ENCODE results near the gene PLAC9.

PLAC9 gene

GRCh38 chr10:80186364-80187012, 54.0 kb downstream of the PLAC9 start:
- no peak for DNase-seq

GRCh38 chr10:80187060-80187459, 54.5 kb downstream of the PLAC9 start:
- no peak for DNase-seq

- no peak for DNase-seq
Measured at GRCh38 chr10:80187465-80188409, 55.2 kb downstream of the PLAC9 start.

- no peak for DNase-seq
Measured at GRCh38 chr10:80188713-80189112, 56.2 kb downstream of the PLAC9 start.

- DNase-seq = no peak
Measured at GRCh38 chr10:80191589-80192270, 59.2 kb downstream of the PLAC9 start.

- DNase-seq = no peak
Measured at GRCh38 chr10:80192553-80192952, 60.0 kb downstream of the PLAC9 start.

- DNase-seq = no peak
Measured at GRCh38 chr10:80194373-80195045, 62.0 kb downstream of the PLAC9 start.

All from activated gamma-delta T cell (primary cell).